ENCODE measurements around the gene BRSK2.
"Not testable (repeated sequence)": the region's sequence is repeated elsewhere in the genome, so short reads cannot be mapped to it uniquely, and the experiment has no call there.

BRSK2 gene

GRCh38 chr11:1354125-1354938 is 35.4 kb upstream of the BRSK2 start:
- no peak for DNase-seq

GRCh38 chr11:1356007-1356435 is 33.7 kb upstream of the BRSK2 start:
- DNase-seq = no peak

- no peak for DNase-seq
Measured at GRCh38 chr11:1356478-1356960, 33.2 kb upstream of the BRSK2 start.

GRCh38 chr11:1358286-1358685 is 31.4 kb upstream of the BRSK2 start:
- no peak for DNase-seq

GRCh38 chr11:1358931-1359330 is 30.8 kb upstream of the BRSK2 start:
- not testable (repeated sequence) for DNase-seq

- no peak for DNase-seq
Measured at GRCh38 chr11:1359556-1359955, 30.2 kb upstream of the BRSK2 start.

- DNase-seq = no peak
Measured at GRCh38 chr11:1360181-1360834, 29.4 kb upstream of the BRSK2 start.

GRCh38 chr11:1360835-1361357 is 28.8 kb upstream of the BRSK2 start:
- DNase-seq = no peak

- no peak for DNase-seq
Measured at GRCh38 chr11:1361882-1362281, 27.9 kb upstream of the BRSK2 start.

- no peak for DNase-seq
Measured at GRCh38 chr11:1367721-1368120, 22.0 kb upstream of the BRSK2 start.

GRCh38 chr11:1368216-1368615 is 21.5 kb upstream of the BRSK2 start:
- DNase-seq = no peak

GRCh38 chr11:1368966-1369365 is 20.8 kb upstream of the BRSK2 start:
- DNase-seq = no peak

- no peak for DNase-seq
Measured at GRCh38 chr11:1369371-1370005, 20.2 kb upstream of the BRSK2 start.

- no peak for DNase-seq
Measured at GRCh38 chr11:1370186-1371025, 19.3 kb upstream of the BRSK2 start.

- DNase-seq = no peak
Measured at GRCh38 chr11:1371026-1371325, 18.8 kb upstream of the BRSK2 start.

- DNase-seq = no peak
Measured at GRCh38 chr11:1371377-1371776, 18.4 kb upstream of the BRSK2 start.

- DNase-seq = no peak
Measured at GRCh38 chr11:1371836-1372465, 17.8 kb upstream of the BRSK2 start.

GRCh38 chr11:1372660-1373059 is 17.1 kb upstream of the BRSK2 start:
- no peak for DNase-seq

GRCh38 chr11:1373536-1374214 is 16.1 kb upstream of the BRSK2 start:
- DNase-seq = no peak

- no peak for DNase-seq
Measured at GRCh38 chr11:1375161-1375954, 14.4 kb upstream of the BRSK2 start.

GRCh38 chr11:1375955-1376258 is 13.8 kb upstream of the BRSK2 start:
- DNase-seq = no peak
